IMR-90 (cell line): ENCODE measurements around the gene GPX1. TPM values are rescaled to one million over a fixed set of nuclear protein-coding genes. Genes with fewer than 3 reads are reported as not detected.

Experiments
- ATAC-seq: fragments of 200-7000 bp; cut with Tn5 transposase; 2 replicates; pipeline ENCODE4 v1.9.1; 2020; ENCODE audit warnings: low read depth, mild to moderate bottlenecking, moderate library complexity
- BruUV-seq: library from RNA; stranded (reverse); fragments of 400-500 nt; replicated peaks from 2 replicates; lab custom pipeline; 2021; lab: Mats Ljungman, UMichigan
- CTCF ChIA-PET: fragments of 300-600 bp; formaldehyde crosslinking; extraction: SDS; loops from one replicate; lab custom pipeline; 2021; ENCODE audit warnings: antibody characterized with exemption; lab: Yijun Ruan, JAX
- POLR2A ChIA-PET: fragments of 300-600 bp; sonication (Branson Sonifier 250); formaldehyde crosslinking; loops from one replicate; lab custom pipeline; 2022; ENCODE audit warnings: antibody characterized with exemption; ENCODE audit not compliant: unreplicated experiment; lab: Charles Lee
- DNase-seq: peaks from one replicate; pipeline ENCODE4 v3.0.0; 2013
- H2AFZ ChIP-seq: replicated peaks from 2 replicates; pipeline ENCODE3; 2013; ENCODE audit warnings: low read length, mild to moderate bottlenecking; ENCODE audit not compliant: poor library complexity
- H2AK5ac ChIP-seq: 2 replicates; pipeline ENCODE4 v1.6.1; 2013; ENCODE audit warnings: low read depth, low read length, inconsistent platforms
- H2AK9ac ChIP-seq: replicated peaks from 2 replicates; pipeline ENCODE3; 2013; ENCODE audit warnings: mild to moderate bottlenecking, low read depth, low read length, moderate library complexity; ENCODE audit not compliant: poor library complexity
- H2BK120ac ChIP-seq: 2 replicates; pipeline ENCODE4 v1.6.1; 2013; ENCODE audit warnings: low read depth, low read length, inconsistent platforms
- H2BK15ac ChIP-seq: 3 replicates; pipeline ENCODE4 v1.6.1; 2013; ENCODE audit warnings: low read depth, low read length, inconsistent platforms
- H2BK20ac ChIP-seq: 2 replicates; pipeline ENCODE4 v1.6.1; 2013; ENCODE audit warnings: low read depth, mild to moderate bottlenecking, inconsistent platforms, low read length, moderate library complexity
- H2BK5ac ChIP-seq: 2 replicates; pipeline ENCODE4 v1.6.1; 2013; ENCODE audit warnings: mild to moderate bottlenecking, low read depth, low read length, inconsistent platforms; ENCODE audit not compliant: poor library complexity, severe bottlenecking
- H3K14ac ChIP-seq: replicated peaks from 2 replicates; pipeline ENCODE4 v1.6.1; 2013; ENCODE audit warnings: low read depth, low read length, inconsistent platforms
- H3K18ac ChIP-seq: 2 replicates; pipeline ENCODE4 v1.6.1; 2013; ENCODE audit warnings: low read depth, low read length, control low read depth
- H3K23ac ChIP-seq: 2 replicates; pipeline ENCODE4 v1.6.1; 2013; ENCODE audit warnings: low read depth, low read length, inconsistent platforms
- H3K27ac ChIP-seq: 2 replicates; pipeline ENCODE4 v1.5.1; 2013; ENCODE audit warnings: mild to moderate bottlenecking, control low read depth, low read length; ENCODE audit not compliant: insufficient read depth
- H3K27me3 ChIP-seq: 2 replicates; pipeline ENCODE4 v1.6.1; 2013; ENCODE audit warnings: low read length; ENCODE audit not compliant: control insufficient read depth, insufficient read depth
- H3K36me3 ChIP-seq: 2 replicates; pipeline ENCODE4 v1.6.1; 2013; ENCODE audit warnings: low read length, mixed read lengths; ENCODE audit not compliant: control insufficient read depth, insufficient read depth
- H3K4ac ChIP-seq: 2 replicates; pipeline ENCODE4 v1.6.1; 2013; ENCODE audit warnings: low read depth, low read length, inconsistent platforms
- H3K4me1 ChIP-seq: 2 replicates; pipeline ENCODE4 v1.6.1; 2013; ENCODE audit warnings: low read length, mixed read lengths; ENCODE audit not compliant: control insufficient read depth, insufficient read depth
- H3K4me2 ChIP-seq: 2 replicates; pipeline ENCODE4 v1.6.1; 2013; ENCODE audit warnings: low read depth, mild to moderate bottlenecking, control low read depth, low read length, moderate library complexity
- H3K4me3 ChIP-seq: 2 replicates; pipeline ENCODE4 v1.5.1; 2013; ENCODE audit warnings: low read depth, mild to moderate bottlenecking, control low read depth, low read length, moderate library complexity; ENCODE audit not compliant: insufficient read depth
- H3K56ac ChIP-seq: 2 replicates; pipeline ENCODE4 v1.6.1; 2013; ENCODE audit warnings: low read length, inconsistent platforms; ENCODE audit not compliant: insufficient read depth; ENCODE audit errors: extremely low read depth
- H3K79me1 ChIP-seq, 2 experiments: 2 replicates each; pipeline ENCODE4 v1.6.1; 2013; ENCODE audit warnings: low read length in 2 of 2, inconsistent platforms in 1 of 2, low read depth in 1 of 2
- H3K9ac ChIP-seq: 2 replicates; pipeline ENCODE4 v1.6.1; 2013; ENCODE audit warnings: low read depth, low read length, control low read depth
- H3K9me1 ChIP-seq: 2 replicates; pipeline ENCODE4 v1.6.1; 2013; ENCODE audit warnings: low read length, inconsistent platforms; ENCODE audit not compliant: insufficient read depth
- H3K9me3 ChIP-seq: 2 replicates; pipeline ENCODE4 v1.6.1; 2013; ENCODE audit warnings: low read length; ENCODE audit not compliant: control insufficient read depth, insufficient read depth
- H4K20me1 ChIP-seq: 2 replicates; pipeline ENCODE4 v1.6.1; 2013; ENCODE audit warnings: low read length, inconsistent platforms; ENCODE audit not compliant: insufficient read depth
- H4K5ac ChIP-seq: 2 replicates; pipeline ENCODE4 v1.6.1; 2013; ENCODE audit warnings: mild to moderate bottlenecking, low read depth, low read length, control low read depth
- H4K8ac ChIP-seq, 2 experiments: 2 replicates each; pipeline ENCODE4 v1.6.1; 2013; ENCODE audit warnings: low read depth in 2 of 2, low read length in 2 of 2, control low read depth in 1 of 2, inconsistent platforms in 1 of 2
- H4K91ac ChIP-seq: 2 replicates; pipeline ENCODE4 v1.6.1; 2013; ENCODE audit warnings: low read depth, low read length, inconsistent platforms; ENCODE audit not compliant: insufficient read depth
- BHLHE40 ChIP-seq: fragments of 150-350 bp; IDR thresholded peaks from 2 replicates; pipeline ENCODE4 v1.6.1; 2016; ENCODE audit warnings: mild to moderate bottlenecking, low read depth, low read length
- CEBPB ChIP-seq: IDR thresholded peaks from 2 replicates; pipeline ENCODE4 v1.6.1; 2012; ENCODE audit warnings: low read depth, low read length, improper control_type of control experiment
- CHD1 ChIP-seq: IDR thresholded peaks from 2 replicates; pipeline ENCODE4 v1.6.1; 2012; ENCODE audit warnings: low read depth, low read length, improper control_type of control experiment
- CTCF ChIP-seq: conservative IDR thresholded peaks from 2 replicates; pipeline ENCODE4 v1.5.1; 2012; ENCODE audit warnings: mild to moderate bottlenecking, low read depth, low read length, improper control_type of control experiment
- ELK1 ChIP-seq: fragments of 150-350 bp; IDR thresholded peaks from 2 replicates; pipeline ENCODE4 v1.6.1; 2016; ENCODE audit warnings: low read depth, mild to moderate bottlenecking, low read length, moderate library complexity, borderline replicate concordance
- FOS ChIP-seq: fragments of 150-350 bp; IDR thresholded peaks from 2 replicates; pipeline ENCODE4 v1.6.1; 2016; ENCODE audit warnings: low read depth, low read length
- MAZ ChIP-seq: IDR thresholded peaks from 2 replicates; pipeline ENCODE4 v1.6.1; 2012; ENCODE audit warnings: low read depth, mild to moderate bottlenecking, low read length, improper control_type of control experiment, moderate library complexity, borderline replicate concordance
- MXI1 ChIP-seq: IDR thresholded peaks from 2 replicates; pipeline ENCODE4 v1.6.1; 2012; ENCODE audit warnings: low read depth, mild to moderate bottlenecking, low read length, moderate library complexity, borderline replicate concordance
- NFE2L2 ChIP-seq: fragments of 150-350 bp; IDR thresholded peaks from 2 replicates; pipeline ENCODE4 v1.6.1; 2016; ENCODE audit warnings: low read depth, mild to moderate bottlenecking, low read length
- POLR2A ChIP-seq: IDR thresholded peaks from 2 replicates; pipeline ENCODE4 v1.6.1; 2012; ENCODE audit warnings: mild to moderate bottlenecking, low read depth, low read length
- RAD21 ChIP-seq: IDR thresholded peaks from 2 replicates; pipeline ENCODE4 v1.6.1; 2012; ENCODE audit warnings: low read length, improper control_type of control experiment
- RCOR1 ChIP-seq: IDR thresholded peaks from 2 replicates; pipeline ENCODE4 v1.6.1; 2012; ENCODE audit warnings: mild to moderate bottlenecking, low read length, improper control_type of control experiment; ENCODE audit not compliant: insufficient replicate concordance
- RFX5 ChIP-seq: IDR thresholded peaks from 2 replicates; pipeline ENCODE4 v1.8.0; 2012; ENCODE audit warnings: low read depth, mild to moderate bottlenecking, low read length, moderate library complexity
- USF2 ChIP-seq: fragments of 150-350 bp; IDR thresholded peaks from 2 replicates; pipeline ENCODE4 v1.6.1; 2017; ENCODE audit warnings: mild to moderate bottlenecking, antibody characterized with exemption, low read length, low read depth
- WGBS, 2 experiments: methylation state at CpG; one replicate each; pipeline versions ENCODE4 v1.1.5 to v1.1.7; 2013; ENCODE audit warnings: missing lambda C conversion rate in 2 of 2; ENCODE audit not compliant: insufficient read length in 1 of 2; ENCODE audit errors: extremely low coverage in 2 of 2; 5-methylcytosine and 5-hydroxymethylcytosine counted together
- dilution Hi-C: fragments of 300-500 bp; cut with HindIII; formaldehyde crosslinking; loops from one replicate; pipeline ENCODE4 v1.14.3; 2018; ENCODE audit warnings: low sequenced_read_pairs; ENCODE audit not compliant: unreplicated experiment
- in situ Hi-C: fragments of 300-500 bp; cut with MboI; formaldehyde crosslinking; loops from 3 replicates; pipeline ENCODE4 v1.14.3; 2019; ENCODE audit warnings: low sequenced_read_pairs, inconsistent platforms, mixed read lengths
- intact Hi-C: fragments of 100-400 bp; cut with micrococcal nuclease; formaldehyde crosslinking; loops from 2 replicates; pipeline ENCODE4 v1.10.0; 2022
- polyA plus RNA-seq, 3 experiments: library from polyadenylated mRNA; depleted of rRNA; stranded (reverse); fragments of >200 nt; gene quantifications; 2 replicates each; pipeline ENCODE4 v1.2.3, GENCODE V29; 2012; ENCODE audit warnings: low replicate concordance in 1 of 3
- total RNA-seq: library from RNA; depleted of rRNA; stranded (reverse); fragments of >200 nt; gene quantifications from 2 replicates; pipeline ENCODE4 v1.2.3, GENCODE V29; 2012

GPX1 gene
- total and polyA plus RNA-seq, 2 of the 4 experiments (the other 2 are of a cell fraction), result 128 to 680 TPM

GRCh38 chr3:49313896-49314688 lies 44.1 kb downstream of the GPX1 start:
- Histone ChIP-seq H4K5ac (no peak overlapping the region), H3K4me1 (no peaks in the 10 kb centered on the region), H3K9me3 (no peaks in the 10 kb centered on the region), H3K56ac (no peak overlapping the region), H2BK15ac (no peak overlapping the region), H3K4me2 (no peak overlapping the region), H3K18ac (no peak overlapping the region), H4K8ac (no peak overlapping the region), H2BK120ac (no peak overlapping the region), H3K9ac (no peak overlapping the region), H2AK5ac (0 out of 2 replicates have a peak overlapping the region, but pooled peaks have one; percentile 4), H3K27me3 (no peaks in the 10 kb centered on the region), H3K79me1 (peaks cover 0 to 44% of the 10 kb centered on the region in 2 experiments; a peak in 2 of 4 replicates), H4K20me1 (0 out of 2 replicates have a peak, but pooled peaks cover 3% of the 10 kb centered on the region), H3K4me3 (no peak overlapping the region), H2BK20ac (no peak overlapping the region), H3K14ac (no peak overlapping the region), H2BK5ac (peak overlapping the region; percentile 13), H3K36me3 (peaks cover 49% of the 10 kb centered on the region), H2AFZ (no peak overlapping the region), H3K4ac (no peak overlapping the region), H3K9me1 (peaks cover 9% of the 10 kb centered on the region), H3K23ac (peak overlapping the region; percentile 62; the same call in 1 of the 2 replicates), H4K91ac (no peak overlapping the region), H3K27ac (no peak overlapping the region), H2AK9ac (peak overlapping the region; percentile 73)
- dilution Hi-C loops, result no loop called here
- WGBS, 2 experiments, result no CpG with 5 or more reads among the region's 1 CpG
- DNase-seq, result peak; percentile 60
- POLR2A ChIA-PET, result interaction anchor here (0.7 kb wide), 1 partner anchor 93 kb away, joined by 3 read pairs; no protein-coding TSS in a partner anchor
- no TSS peak for BruUV-seq
- CTCF ChIA-PET, result interaction anchor here (0.6 kb wide), 1 partner anchor 971 kb away, joined by 4 read pairs; no protein-coding TSS in a partner anchor
- in situ Hi-C loops, result no loop called here
- intact Hi-C loops, result no loop called here
- ATAC-seq, result no peak
- TF ChIP-seq BHLHE40 (no peak), CHD1 (no peak), MXI1 (no peak), RCOR1 (no peak), ELK1 (no peak), MAZ (no peak), RFX5 (no peak), NFE2L2 (no peak), USF2 (no peak), FOS (no peak), CEBPB (no peak), RAD21 (no peak), CTCF (no peak), POLR2A (no peak)
